HG03432 (cell line): ENCODE measurements around the gene HIVEP3.
A peak's percentile ranks its signal among the peaks of the same experiment; 100 is the strongest.
"Not testable (repeated sequence)": the region's sequence is repeated elsewhere in the genome, so short reads cannot be mapped to it uniquely, and the experiment has no call there.

ENCODE experiments used
- ATAC-seq: cut with Tn5 transposase; IDR thresholded peaks from one replicate; pipeline ENCODE4 v1.9.1; 2021; ENCODE audit warnings: mild to moderate bottlenecking, moderate library complexity; ENCODE audit not compliant: unreplicated experiment

The HIVEP3 gene

DNA sequence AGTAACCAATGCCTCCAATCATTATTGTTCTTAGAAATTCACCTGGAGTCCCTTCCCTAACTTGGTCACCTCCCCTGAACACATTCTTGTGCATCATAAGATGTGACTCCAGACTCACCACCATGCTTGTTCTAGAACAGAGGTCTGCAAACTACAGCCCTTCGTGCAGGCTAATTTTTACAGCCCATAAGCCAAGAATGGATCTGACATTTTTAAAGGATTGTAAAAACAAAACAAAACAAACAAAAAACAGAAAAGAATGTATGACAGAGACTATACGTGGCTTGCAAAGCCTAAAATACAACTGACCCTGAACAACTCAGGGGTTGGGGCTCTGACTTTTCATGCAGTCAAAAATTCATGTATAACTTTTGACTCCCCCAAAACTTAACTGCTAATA, 6.2 kb upstream of the HIVEP3 start:
- ATAC-seq, result no peak

GRCh38 chr1:41921271-41921670, 2.5 kb upstream of the HIVEP3 start:
- ATAC-seq, result not testable (repeated sequence)

DNA sequence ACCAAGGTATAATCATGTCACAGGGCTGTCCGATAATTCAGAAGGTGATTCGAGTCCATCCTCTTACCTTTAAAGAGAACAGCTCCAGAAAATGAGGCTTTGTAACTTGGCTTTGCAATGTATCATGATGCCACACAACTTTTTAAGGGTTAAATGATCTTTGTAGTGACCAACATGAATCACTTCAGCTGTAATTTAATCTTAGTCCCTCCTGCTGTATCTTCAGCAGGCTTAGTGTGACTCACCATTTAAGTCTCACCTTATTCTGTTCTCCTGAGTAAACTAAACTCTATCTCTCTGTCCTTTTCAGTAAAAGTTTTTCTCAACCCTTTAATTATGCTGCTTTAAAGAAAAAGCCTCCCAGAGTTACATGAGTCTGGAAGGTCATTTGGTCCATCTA, 1.9 kb upstream of the HIVEP3 start:
- no peak for ATAC-seq

- ATAC-seq, result peak; percentile 90
Observed at GRCh38 chr1:41919764-41920397, 1.2 kb upstream of the HIVEP3 start.

DNA sequence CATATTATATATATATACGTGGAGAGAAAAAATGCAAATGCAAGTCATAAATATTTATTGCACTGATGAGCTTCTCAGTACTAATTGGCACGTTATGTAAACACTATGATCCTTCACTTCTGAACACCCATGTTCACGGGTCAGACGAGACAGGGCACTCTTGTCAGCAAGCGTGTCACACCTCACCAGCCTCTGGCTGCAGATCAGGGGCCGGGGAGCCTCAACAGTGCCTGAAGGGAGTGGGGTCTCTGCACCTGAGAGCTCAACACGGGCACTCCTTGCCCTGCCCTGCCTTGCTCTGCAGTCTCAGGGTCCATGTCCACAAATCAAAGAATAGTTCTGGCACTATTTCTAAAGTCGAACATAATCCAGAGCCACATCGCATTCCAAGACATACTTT, 409 bp upstream of the HIVEP3 start:
- no peak for ATAC-seq

GRCh38 chr1:41917835-41918449, 780 bp downstream of the HIVEP3 start:
- ATAC-seq, result no peak

- ATAC-seq, result no peak
Observed at GRCh38 chr1:41917076-41917475, 1.6 kb downstream of the HIVEP3 start.

GRCh38 chr1:41915786-41916571, 2.7 kb downstream of the HIVEP3 start:
- ATAC-seq, result no peak

- ATAC-seq, result no peak
Observed at GRCh38 chr1:41914516-41914915, 4.2 kb downstream of the HIVEP3 start.

DNA sequence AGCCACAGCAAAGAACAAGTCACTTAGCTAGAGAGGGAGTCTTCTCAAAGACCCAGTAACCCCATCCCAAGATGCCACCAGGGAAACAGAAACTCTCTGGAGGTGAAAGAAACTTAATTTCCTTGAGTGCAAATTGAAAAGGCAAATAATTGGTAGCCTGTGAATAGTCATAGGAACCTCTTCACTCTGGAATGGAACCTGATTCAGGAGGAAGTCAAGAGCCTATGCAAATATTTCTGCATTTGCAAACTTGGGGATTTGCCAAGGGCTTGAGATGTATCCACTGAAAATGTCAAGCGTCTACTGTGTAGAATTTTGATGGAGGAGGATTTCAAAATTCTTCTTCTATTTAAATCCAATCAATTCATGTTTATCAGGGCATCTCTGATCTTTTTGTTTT, 5.7 kb downstream of the HIVEP3 start:
- no peak for ATAC-seq

DNA sequence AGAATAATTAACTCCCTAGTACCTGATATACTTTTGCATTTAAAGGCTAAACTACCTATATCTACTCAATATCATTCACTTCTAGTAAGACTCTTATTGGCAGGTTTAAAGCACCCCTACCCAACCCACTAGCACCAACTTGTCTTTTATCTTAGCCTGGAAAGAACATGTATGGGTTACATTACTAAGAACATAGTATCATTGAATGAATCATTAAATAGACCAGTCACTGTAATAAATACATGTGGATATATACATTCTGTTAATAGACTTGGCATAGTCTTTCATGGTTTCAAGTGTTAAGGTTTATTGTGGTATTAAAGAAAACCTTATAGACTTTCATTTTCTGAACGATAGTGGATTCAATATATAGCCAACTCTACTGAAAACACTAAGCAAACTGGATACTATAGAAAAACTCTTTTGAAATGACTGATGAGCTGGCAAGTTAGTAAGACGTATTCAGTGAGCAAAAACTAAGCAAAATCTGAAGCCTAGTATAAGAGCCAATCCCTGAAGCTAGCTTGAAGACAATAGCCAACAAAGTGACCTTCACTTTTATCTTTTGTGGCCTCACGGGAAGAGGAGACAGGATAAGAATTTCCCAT, 10.3 kb downstream of the HIVEP3 start:
- ATAC-seq, result no peak

GRCh38 chr1:41907446-41907845, 11.3 kb downstream of the HIVEP3 start:
- ATAC-seq, result no peak

DNA sequence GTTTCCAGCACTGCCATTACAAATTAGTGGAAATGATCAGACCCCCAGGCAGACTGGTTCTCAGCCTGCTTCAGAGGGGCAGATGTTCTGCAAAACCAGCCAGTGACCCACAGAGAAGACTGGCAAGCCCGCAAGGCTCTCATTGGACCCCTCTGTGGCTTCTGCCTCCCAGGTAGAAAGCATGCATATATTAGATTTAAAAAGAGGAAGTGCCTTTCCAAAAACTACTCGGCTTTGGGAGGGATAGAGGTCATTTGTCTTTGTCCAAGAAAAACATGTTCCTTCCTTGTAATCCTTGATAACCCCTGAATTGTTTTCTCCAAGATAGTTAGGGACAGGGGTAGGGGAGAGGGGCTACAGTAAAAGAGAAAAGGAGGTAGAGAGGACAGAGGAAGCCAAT, 11.8 kb downstream of the HIVEP3 start:
- ATAC-seq, result no peak

- ATAC-seq, result no peak
Observed at GRCh38 chr1:41905093-41905675, 13.5 kb downstream of the HIVEP3 start.

DNA sequence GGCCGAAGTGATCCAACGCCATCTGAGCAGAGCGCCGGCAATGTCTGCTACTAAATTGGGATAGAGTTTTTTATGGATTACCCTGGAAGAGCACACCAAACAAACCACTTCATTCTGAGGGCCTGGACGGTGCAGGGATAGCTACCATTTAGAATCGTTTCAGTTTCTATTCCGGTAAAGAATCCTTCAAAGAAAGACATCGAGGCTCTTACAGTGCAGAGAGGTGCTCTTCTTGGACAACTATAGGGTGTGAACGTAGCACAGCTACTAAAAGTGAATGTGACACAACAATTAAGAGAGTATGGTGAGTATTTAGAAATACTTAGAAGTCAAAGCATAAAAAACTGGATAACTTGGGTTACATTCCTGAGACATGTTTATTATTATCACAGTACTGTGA, 16.1 kb downstream of the HIVEP3 start:
- ATAC-seq, result no peak

DNA sequence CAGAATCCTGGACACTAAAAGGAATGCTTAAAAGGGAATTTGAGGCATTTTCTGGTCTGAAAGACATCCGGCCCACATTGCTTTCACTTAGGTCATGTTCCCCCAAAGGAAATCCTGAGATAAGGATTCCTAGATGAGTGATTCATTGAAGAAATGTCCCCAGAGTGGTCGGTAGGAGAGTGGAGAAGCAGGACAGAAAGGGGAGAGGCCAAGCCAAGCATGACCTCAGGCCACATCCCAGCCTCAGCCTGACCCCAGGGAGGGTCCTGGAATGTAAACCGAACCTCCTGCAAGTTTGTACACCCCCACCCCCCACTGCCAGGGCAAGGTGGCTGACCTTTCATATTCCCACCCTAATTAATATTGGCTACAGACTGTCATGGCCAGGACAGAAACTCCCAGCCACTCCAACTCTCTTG, 16.6 kb downstream of the HIVEP3 start:
- ATAC-seq, result no peak

GRCh38 chr1:41901551-41901950, 17.2 kb downstream of the HIVEP3 start:
- ATAC-seq, result no peak

DNA sequence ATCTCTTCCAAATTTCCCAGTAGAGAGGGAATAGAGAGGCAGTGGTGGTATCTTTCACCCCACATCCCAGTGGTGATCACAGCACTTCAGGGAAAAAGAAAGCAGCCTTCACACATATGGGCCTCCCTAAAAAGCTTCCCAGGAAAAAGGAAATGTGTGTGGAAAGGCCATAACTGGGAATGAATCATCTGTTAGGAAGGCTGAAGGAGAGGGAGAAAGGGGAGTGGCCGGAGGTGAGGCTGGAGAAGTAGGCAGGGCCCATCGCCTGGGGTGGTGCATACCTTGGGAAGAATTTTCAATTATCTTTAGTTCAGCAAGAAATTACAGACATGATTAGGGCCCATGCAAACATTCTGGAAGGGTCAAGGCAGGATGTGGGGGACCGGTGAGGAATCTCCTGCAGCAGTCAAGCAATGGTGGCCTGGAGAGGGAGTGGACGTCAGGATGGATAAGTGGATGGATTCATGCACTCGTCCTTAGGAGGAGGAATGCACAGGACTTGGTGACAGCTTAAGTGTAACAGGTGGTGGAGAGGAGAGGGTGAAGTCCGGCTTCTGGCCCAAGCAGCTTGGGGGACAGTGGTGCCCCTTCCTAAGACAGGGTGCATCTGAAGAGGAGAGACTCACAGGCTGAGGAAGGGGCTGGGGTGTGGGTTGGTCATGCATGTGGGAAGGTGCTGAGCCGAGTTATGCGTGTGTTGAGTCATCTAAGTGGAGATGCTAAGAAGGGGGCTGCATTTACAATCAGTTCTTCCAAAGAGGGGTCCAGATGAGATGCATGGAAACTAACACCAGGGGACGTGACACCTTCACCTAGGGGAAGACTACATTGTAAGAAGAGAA, 17.9 kb downstream of the HIVEP3 start:
- no peak for ATAC-seq

GRCh38 chr1:41898191-41898713, 20.5 kb downstream of the HIVEP3 start:
- no peak for ATAC-seq

GRCh38 chr1:41895552-41895951, 23.2 kb downstream of the HIVEP3 start:
- ATAC-seq, result no peak
